ENCODE data around the gene NTRK3. TPM values are rescaled to one million over a fixed set of nuclear protein-coding genes. Genes with fewer than 3 reads are reported as not detected.

The NTRK3 gene
- total RNA-seq, 1 donor from 2014 or later = 1.1 TPM

DNA sequence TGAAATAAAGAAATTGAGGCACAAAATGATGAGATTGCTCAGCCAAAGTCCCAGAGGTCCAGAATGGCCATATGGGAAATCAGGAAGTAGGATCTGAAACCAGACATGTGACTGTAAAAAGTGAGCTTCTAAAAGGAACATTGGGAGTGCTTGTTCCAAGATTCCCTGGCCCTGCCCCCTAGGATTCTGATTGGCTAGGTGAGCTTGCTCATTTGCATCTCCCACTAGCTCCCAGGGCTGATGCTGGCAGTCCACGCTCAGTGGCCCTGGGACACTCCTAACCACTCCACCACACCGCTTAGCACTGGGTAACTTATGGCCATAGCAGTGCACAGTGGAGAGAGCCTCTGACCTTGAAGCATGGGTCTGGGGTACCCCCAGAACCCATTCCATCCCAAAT lies 326.7 kb downstream of the NTRK3 start:
- no peak for DNase-seq (ENCODE audit: low read depth, low spot score)
- Mint-ChIP-seq H3K9me3 (no peaks in the 10 kb centered on the region), H3K27ac (ENCODE audit: unreplicated experiment) (no peak overlapping the region), H3K36me3 (ENCODE audit: low read depth) (no peaks in the 10 kb centered on the region), H3K4me3 (no peak overlapping the region), H3K27me3 (ENCODE audit: low read depth) (peaks cover under 1% of the 10 kb centered on the region), H3K4me1 (no peaks in the 10 kb centered on the region)
- TF ChIP-seq, protein P1, sequence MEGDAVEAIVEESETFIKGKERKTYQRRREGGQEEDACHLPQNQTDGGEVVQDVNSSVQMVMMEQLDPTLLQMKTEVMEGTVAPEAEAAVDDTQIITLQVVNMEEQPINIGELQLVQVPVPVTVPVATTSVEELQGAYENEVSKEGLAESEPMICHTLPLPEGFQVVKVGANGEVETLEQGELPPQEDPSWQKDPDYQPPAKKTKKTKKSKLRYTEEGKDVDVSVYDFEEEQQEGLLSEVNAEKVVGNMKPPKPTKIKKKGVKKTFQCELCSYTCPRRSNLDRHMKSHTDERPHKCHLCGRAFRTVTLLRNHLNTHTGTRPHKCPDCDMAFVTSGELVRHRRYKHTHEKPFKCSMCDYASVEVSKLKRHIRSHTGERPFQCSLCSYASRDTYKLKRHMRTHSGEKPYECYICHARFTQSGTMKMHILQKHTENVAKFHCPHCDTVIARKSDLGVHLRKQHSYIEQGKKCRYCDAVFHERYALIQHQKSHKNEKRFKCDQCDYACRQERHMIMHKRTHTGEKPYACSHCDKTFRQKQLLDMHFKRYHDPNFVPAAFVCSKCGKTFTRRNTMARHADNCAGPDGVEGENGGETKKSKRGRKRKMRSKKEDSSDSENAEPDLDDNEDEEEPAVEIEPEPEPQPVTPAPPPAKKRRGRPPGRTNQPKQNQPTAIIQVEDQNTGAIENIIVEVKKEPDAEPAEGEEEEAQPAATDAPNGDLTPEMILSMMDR (conservative IDR thresholded peaks at IDR 0.05) = no peak

DNA sequence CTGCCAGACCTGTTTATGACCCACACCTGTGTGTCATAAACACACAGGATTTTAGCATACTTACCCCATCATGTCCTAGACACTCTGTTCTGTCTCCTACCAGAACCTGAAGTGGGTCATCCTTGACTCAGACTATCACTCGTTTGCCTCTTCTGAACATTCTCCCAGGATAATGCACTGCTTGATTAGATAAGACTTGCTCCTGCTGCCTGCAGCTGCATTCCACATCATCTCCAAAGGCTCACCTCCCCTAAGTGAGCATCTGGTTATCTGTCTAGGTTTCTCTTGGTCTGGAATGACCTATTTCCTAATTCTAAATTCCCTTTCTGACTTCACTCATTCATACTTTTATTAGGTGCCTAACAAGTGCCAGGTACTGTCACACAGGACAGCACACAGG lies 332.1 kb downstream of the NTRK3 start:
- Mint-ChIP-seq H3K36me3 (ENCODE audit: low read depth) (no peaks in the 10 kb centered on the region), H3K27me3 (ENCODE audit: low read depth) (peaks cover 28% of the 10 kb centered on the region), H3K27ac (ENCODE audit: unreplicated experiment) (no peak overlapping the region), H3K4me3 (no peak overlapping the region), H3K9me3 (no peaks in the 10 kb centered on the region), H3K4me1 (no peaks in the 10 kb centered on the region)
- no peak for DNase-seq (ENCODE audit: low read depth, low spot score)
- TF ChIP-seq, protein P1 (conservative IDR thresholded peaks at IDR 0.05) = no peak

DNA sequence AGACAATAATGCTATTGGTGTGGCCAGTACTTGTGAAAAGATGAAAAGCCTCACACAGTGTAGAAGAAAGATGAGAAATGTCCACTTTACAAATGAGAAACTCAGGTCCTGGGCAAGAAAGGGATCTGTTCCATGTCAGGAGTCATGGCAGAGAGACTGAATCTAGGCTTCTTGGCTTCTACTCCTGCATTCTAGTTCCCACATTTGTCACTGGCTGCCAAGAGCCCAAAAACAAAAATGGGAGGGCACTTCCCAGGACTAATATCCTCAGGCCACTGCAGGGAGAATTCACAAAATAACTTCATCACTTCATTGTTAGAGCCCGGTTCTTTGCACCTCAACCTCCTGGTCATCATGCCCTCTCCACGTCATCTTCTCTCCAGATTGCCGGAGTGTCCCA lies 337.5 kb downstream of the NTRK3 start:
- TF ChIP-seq, protein P1 (conservative IDR thresholded peaks at IDR 0.05) = no peak
- Mint-ChIP-seq H3K27ac (ENCODE audit: unreplicated experiment) (no peak overlapping the region), H3K9me3 (peaks cover 5% of the 10 kb centered on the region), H3K36me3 (ENCODE audit: low read depth) (no peaks in the 10 kb centered on the region), H3K4me3 (no peak overlapping the region), H3K27me3 (ENCODE audit: low read depth) (peaks cover 47% of the 10 kb centered on the region), H3K4me1 (no peaks in the 10 kb centered on the region)
- DNase-seq (ENCODE audit: low read depth, low spot score) = no peak

DNA sequence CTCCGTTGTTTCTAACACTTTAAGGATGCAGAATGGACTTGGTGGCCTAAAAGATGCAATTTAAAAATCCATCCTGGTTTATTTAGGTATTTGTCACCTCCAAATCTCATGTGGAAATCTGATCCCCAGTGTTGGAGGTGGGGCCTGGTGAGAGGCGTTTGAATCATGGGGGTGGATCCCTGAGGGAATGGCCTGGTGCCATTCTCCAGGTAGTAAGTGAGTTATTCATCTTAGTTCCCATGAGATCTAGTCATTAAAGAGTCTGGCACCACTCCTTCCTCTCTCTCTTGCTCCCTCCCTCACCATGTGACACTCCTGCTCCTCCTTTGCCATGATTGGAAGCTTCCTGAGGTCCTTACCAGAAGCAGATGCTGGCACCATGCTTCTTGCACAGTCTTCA lies 339.1 kb downstream of the NTRK3 start:
- Mint-ChIP-seq H3K36me3 (ENCODE audit: low read depth) (no peaks in the 10 kb centered on the region), H3K4me1 (no peaks in the 10 kb centered on the region)

DNA sequence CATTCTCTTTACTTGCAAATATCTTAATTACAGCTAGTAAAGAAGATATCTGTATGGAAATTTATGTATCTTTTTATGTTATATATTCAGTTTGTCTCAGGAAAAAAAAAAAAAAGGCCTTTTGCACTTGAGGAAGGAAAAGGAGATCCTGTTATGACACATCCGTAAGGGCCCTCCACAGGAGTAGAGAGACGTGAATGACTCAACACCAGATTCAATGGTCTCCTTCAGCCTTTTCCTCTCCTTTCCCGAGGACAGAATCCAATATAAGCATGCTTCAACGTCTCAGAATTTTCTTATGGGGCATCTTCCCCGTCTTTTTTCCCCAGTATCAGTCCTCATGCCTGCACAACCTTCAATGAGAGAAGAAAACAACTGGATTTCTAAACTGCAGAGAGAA lies 340.3 kb downstream of the NTRK3 start:
- Mint-ChIP-seq H3K4me3 (no peak overlapping the region), H3K4me1 (no peaks in the 10 kb centered on the region), H3K27me3 (ENCODE audit: low read depth) (peaks cover 61% of the 10 kb centered on the region), H3K27ac (ENCODE audit: unreplicated experiment) (no peak overlapping the region), H3K9me3 (peaks cover 5% of the 10 kb centered on the region), H3K36me3 (ENCODE audit: low read depth) (no peaks in the 10 kb centered on the region)
- TF ChIP-seq, protein P1 (conservative IDR thresholded peaks at IDR 0.05) = no peak
- no peak for DNase-seq (ENCODE audit: low read depth, low spot score)

More for the DNA sequence above, 339.1 kb downstream of the NTRK3 start:
- H3K27ac Mint-ChIP-seq (ENCODE audit: unreplicated experiment) = no peak overlapping the region
- peaks cover 52% of the 10 kb centered on the region for H3K27me3 Mint-ChIP-seq (ENCODE audit: low read depth)
- TF ChIP-seq, protein P1 (conservative IDR thresholded peaks at IDR 0.05) = no peak
- no peak for DNase-seq (ENCODE audit: low read depth, low spot score)
- peaks cover 5% of the 10 kb centered on the region for H3K9me3 Mint-ChIP-seq
- no peak overlapping the region for H3K4me3 Mint-ChIP-seq

DNA sequence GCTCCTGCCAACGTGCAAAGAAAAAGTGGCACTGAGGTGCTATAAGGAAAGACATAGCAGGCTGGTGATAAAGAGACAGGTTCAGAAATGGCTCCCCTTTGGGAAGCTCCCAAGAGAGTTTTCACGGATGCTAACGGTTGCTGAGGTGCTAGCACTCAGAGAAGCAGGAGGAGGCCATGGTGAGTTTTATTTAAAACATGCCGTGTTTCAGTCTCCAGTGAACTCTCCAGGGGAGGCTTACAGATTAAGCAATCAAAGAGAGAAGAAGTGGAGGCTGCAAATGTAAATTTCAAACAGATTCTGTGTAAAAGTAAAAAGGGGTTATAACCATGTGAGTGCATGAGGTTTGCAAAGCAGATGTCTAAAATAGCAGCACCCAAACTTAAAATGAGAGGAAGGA lies 346.2 kb downstream of the NTRK3 start:
- no peaks in the 10 kb centered on the region for H3K4me1 Mint-ChIP-seq
- peaks cover 5% of the 10 kb centered on the region for H3K9me3 Mint-ChIP-seq
- no peaks in the 10 kb centered on the region for H3K36me3 Mint-ChIP-seq (ENCODE audit: low read depth)
- H3K4me3 Mint-ChIP-seq = no peak overlapping the region
- TF ChIP-seq, protein P1 (conservative IDR thresholded peaks at IDR 0.05) = no peak
- no peak for DNase-seq (ENCODE audit: low read depth, low spot score)
- H3K27ac Mint-ChIP-seq (ENCODE audit: unreplicated experiment) = no peak overlapping the region
- H3K27me3 Mint-ChIP-seq (ENCODE audit: low read depth) = peaks cover 55% of the 10 kb centered on the region
